GM12801 (cell line): Measurements from ENCODE around the gene ADD3.

Experiments used
- TF ChIP-seq, protein P1 (sequence below): IDR thresholded peaks from one replicate; pipeline ENCODE4 v1.5.1; 2011; ENCODE audit warnings: control low read depth; ENCODE audit not compliant: insufficient read length; ENCODE audit errors: extremely low read depth

Gene ADD3

DNA sequence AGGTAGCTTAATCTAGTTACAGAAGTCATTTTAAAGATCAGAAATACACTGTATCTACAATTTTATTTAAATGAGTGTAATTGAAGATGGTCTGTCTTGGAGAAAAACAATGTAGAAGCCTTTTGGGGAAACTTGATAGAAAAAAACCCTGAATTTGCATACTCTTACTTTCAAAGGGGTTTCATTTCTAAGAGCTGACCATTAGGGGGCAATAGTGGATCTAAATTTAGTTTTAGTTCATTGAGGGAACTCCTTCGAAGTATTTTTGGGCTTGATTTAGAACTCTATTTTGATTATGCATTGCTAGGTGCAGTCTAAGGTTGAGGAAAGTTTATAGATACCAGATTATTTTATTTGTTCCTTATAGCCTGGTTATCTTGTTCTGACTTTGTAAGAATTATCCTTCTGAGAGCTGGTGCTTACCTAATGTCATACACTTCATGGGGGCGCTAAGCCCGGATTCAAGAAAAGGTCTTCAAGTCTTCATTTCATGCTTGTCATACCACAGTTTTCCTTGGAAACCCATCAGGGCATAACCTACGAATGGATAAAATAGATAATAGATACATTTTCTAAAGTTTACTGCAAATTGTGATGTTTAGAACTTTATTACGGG is 130.5 kb downstream of the ADD3 start:
- TF ChIP-seq, protein P1, sequence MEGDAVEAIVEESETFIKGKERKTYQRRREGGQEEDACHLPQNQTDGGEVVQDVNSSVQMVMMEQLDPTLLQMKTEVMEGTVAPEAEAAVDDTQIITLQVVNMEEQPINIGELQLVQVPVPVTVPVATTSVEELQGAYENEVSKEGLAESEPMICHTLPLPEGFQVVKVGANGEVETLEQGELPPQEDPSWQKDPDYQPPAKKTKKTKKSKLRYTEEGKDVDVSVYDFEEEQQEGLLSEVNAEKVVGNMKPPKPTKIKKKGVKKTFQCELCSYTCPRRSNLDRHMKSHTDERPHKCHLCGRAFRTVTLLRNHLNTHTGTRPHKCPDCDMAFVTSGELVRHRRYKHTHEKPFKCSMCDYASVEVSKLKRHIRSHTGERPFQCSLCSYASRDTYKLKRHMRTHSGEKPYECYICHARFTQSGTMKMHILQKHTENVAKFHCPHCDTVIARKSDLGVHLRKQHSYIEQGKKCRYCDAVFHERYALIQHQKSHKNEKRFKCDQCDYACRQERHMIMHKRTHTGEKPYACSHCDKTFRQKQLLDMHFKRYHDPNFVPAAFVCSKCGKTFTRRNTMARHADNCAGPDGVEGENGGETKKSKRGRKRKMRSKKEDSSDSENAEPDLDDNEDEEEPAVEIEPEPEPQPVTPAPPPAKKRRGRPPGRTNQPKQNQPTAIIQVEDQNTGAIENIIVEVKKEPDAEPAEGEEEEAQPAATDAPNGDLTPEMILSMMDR: no peak

DNA sequence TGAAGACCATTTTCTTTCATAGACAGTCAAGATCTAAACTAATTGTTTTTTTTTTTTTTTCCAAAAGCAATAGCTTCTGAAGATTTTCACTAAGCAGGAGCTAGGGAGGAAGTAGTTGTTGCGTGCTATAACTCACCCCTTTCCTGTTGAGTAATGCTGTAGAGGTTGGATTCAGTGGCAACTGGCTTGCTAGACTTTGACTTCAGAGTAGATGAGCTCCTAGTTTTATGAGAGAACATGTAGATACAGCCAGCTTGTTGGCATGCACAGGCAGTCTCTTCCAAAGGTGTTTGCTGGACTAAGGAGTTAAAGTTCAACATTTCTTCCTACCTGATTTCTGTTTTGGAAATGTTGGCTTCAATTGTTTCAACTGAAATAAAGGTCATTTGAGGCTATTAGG is 133.4 kb downstream of the ADD3 start:
- TF ChIP-seq, protein P1: no peak

DNA sequence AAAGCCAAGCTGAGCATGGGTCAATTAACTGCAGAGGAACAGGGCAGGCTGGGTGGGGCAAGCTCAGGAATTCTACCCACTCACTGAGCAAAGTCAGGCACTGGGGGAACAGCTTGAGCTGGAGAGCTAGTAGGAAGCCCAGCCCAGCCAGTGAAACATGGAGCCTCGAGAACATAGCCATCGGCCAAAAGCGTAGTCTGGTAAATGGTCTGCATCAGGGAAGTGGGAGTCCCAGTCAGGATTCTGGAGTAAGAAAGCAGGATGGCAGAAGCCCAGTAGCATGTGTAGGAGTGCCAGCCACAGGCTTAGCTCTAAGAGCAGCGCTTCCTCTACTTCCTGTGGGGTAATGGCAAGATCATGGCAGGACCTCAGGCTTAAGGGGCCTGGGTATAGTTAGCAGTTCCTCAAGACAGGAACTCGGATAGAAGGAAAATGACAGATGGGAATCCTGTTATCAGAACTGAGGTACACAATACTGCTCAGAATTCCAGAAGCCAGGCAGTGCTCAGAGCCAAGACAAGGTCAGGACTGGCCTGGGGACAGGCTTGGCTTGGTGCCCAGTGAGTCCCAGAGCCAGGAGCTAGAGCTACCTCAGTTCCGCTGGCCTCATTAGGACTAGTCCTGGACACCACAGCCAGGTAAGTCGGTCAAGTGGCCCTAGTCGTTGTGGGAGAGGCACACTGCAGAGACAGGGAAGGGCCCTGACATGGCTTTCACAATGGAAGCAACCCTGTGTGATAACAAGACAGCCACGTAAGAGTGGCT is 134.3 kb downstream of the ADD3 start:
- TF ChIP-seq, protein P1: no peak

DNA sequence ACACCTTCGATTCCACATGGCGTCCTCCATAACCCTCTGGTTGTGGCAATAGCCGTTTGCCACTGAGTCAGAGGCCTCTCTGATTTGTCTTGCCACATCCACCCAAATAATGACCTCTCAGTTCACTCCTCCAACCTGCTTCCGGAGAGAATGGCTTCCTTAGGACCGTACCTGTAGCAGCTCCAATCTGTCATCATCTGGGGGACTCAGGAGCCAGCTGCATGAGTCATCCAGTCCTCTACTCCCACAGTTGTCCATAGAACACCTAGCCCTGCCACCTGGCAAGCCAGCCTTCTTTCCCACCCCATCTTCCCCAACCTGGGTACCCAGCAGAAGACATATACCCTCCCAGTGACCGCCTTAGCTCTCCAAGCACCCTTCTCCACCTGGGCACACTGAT is 135.2 kb downstream of the ADD3 start:
- TF ChIP-seq, protein P1: no peak

DNA sequence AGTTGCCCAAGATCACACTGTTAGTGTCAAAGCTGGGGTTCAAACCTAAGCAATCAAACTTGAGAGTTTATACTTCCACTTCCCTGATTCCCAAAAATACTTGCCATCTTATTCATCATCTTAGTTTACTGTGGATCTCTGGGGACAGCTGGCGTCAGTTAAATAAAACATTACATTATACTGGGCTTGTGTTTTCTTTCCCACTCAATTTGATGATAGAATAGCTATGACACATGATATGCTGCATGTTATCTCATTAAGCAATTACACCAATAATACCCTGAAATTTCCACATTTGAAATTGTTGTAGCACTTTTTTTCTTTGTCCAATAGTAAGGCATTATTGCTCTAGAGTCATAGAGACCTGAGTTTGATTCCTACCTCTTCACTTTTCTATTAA is 136.7 kb downstream of the ADD3 start:
- TF ChIP-seq, protein P1: no peak

DNA sequence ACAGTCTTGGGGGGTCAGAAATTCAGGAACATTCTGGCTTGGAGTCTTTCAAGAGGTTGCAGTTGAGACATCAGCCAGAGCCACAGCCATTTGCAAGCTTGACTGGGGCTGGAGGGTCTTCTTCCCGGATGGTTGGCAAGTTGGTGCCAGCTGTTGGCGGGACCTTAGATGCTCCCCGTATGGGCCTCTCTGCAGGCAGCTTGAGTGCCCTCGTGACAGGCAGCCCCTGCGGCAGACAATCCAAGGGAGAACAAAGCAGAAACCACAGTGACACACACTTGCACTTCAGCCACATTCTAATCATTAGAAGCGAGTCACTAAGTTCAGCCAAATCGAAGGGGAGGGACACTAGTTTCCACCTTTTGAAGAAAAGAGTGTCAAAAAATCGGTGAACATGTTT is 140.2 kb downstream of the ADD3 start:
- TF ChIP-seq, protein P1: no peak

DNA sequence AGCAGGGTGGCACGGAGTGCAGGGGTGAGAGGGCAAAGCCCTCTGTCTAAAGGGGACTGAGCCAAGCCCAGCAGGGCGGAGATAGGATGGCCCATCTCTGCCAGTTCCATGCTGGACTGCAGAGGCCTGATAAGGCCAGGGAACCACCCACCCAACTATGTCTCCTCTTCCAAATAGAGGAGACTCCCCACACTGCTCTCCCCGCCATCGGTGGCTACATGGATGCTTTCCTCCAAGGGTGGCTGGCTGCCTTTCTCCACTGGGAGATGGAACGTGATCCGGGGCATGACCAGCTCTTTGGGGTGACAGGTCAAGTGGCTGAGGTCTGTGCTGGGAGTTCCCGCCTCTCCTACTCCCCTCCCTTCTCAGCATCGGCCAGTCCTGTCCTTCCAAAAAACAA is 141.5 kb downstream of the ADD3 start:
- TF ChIP-seq, protein P1: no peak
